Peyer's patch (tissue), 4 donors: Measurements from ENCODE around the gene KRTAP6-3.

Experiments used
- CTCF ChIP-seq, 6 experiments: fragments of 450-650 bp in 4 of 6; fragments of 200-600 bp in 2 of 6; sonication (generic) in 1 of 6; IDR thresholded peaks; one replicate each; pipeline ENCODE4 v1.5.1; 2017 to 2019; ENCODE audit warnings: antibody characterized with exemption in 6 of 6, mild to moderate bottlenecking in 3 of 6, moderate library complexity in 1 of 6
- POLR2A ChIP-seq, 2 donors: fragments of 450-650 bp; IDR thresholded peaks; one replicate each; pipeline ENCODE4 v1.5.1; 2017; ENCODE audit warnings: antibody characterized with exemption in 2 of 2, mild to moderate bottlenecking in 2 of 2, moderate library complexity in 2 of 2

- TF ChIP-seq CTCF (IDR thresholded peaks at IDR 0.05) (no peak), POLR2A (IDR thresholded peaks at IDR 0.05) (no peak)
Observed at GRCh38 chr21:30567617-30568016, 24.6 kb upstream of the KRTAP6-3 start.
